Tibial artery (tissue), 4 donors: ENCODE measurements around the gene MT2A.

Experiments
- DNase-seq, 2 donors: peaks; one replicate each; pipeline ENCODE4 v3.0.0-alpha.2; 2019
- H3K27ac ChIP-seq, 2 donors: fragments of 200-600 bp; sonication (generic) in 1 of 2; 1 replicate in 1 of 2; 2 replicates in 1 of 2; pipeline ENCODE4 v1.5.1; 2018 to 2019; ENCODE audit warnings: mild to moderate bottlenecking in 1 of 2
- H3K27me3 ChIP-seq, 2 donors: fragments of 200-600 bp; sonication (generic) in 1 of 2; one replicate each; pipeline versions ENCODE4 v1.5.1 to v1.6.0; 2016 to 2019
- H3K36me3 ChIP-seq, 3 donors: fragments of 200-600 bp; sonication (generic) in 2 of 3; one replicate each; pipeline ENCODE4 v1.5.1; 2016 to 2019; ENCODE audit warnings: mild to moderate bottlenecking in 2 of 3
- H3K4me1 ChIP-seq, 4 donors: fragments of 200-600 bp; sonication (generic) in 2 of 4; 1 replicate in 3 of 4; 2 replicates in 1 of 4; pipeline ENCODE4 v1.5.1; 2016 to 2019
- H3K4me3 ChIP-seq, 2 donors: fragments of 200-600 bp; sonication (generic) in 1 of 2; 1 replicate in 1 of 2; 2 replicates in 1 of 2; pipeline ENCODE4 v1.5.1; 2018 to 2019; ENCODE audit warnings: mild to moderate bottlenecking in 2 of 2
- H3K9me3 ChIP-seq, 3 donors: fragments of 200-600 bp; sonication (generic) in 1 of 3; one replicate each; pipeline ENCODE4 v1.5.1; 2016 to 2019
- CTCF ChIP-seq, 2 experiments: fragments of 200-600 bp in 1 of 2; fragments of 450-650 bp in 1 of 2; IDR thresholded peaks; one replicate each; pipeline ENCODE4 v1.5.1; 2017 to 2019; ENCODE audit warnings: antibody characterized with exemption in 2 of 2, mild to moderate bottlenecking in 1 of 2, moderate library complexity in 1 of 2
- intact Hi-C: fragments of 100-400 bp; cut with DNase I; formaldehyde crosslinking; loops from one replicate; pipeline ENCODE4 v1.15.0; 2023; ENCODE audit warnings: low total_unique reads

The MT2A gene

GRCh38 chr16:56649820-56650219, 41.4 kb downstream of the MT2A start:
- Histone ChIP-seq H3K27ac (no peak overlapping the region), H3K9me3 (no peaks in the 10 kb centered on the region), H3K36me3 (no peaks in the 10 kb centered on the region), H3K4me3 (no peak overlapping the region), H3K27me3 (peaks cover 0 to 21% of the 10 kb centered on the region in 2 donors), H3K4me1 (no peaks in the 10 kb centered on the region)
- intact Hi-C loops: no loop called here
- DNase-seq: no peak
- no peak for TF ChIP-seq CTCF (IDR thresholded peaks at IDR 0.05)

GRCh38 chr16:56651586-56651985, 43.2 kb downstream of the MT2A start, which contains the start of gene MT1B:
MT1B (plus strand) TSS chr16:56651886; CDS start chr16:56651954, 68 bp downstream.
- no peaks in the 10 kb centered on the region for H3K36me3 ChIP-seq
- intact Hi-C loops: no loop called here

GRCh38 chr16:56652600-56652999, 44.2 kb downstream of the MT2A start:
- no peak for TF ChIP-seq CTCF (IDR thresholded peaks at IDR 0.05)

More at GRCh38 chr16:56651586-56651985, 43.2 kb downstream of the MT2A start, which contains the start of gene MT1B:
- no peak for TF ChIP-seq CTCF (IDR thresholded peaks at IDR 0.05)
- DNase-seq: no peak
- Histone ChIP-seq H3K4me3 (no peak within 1 kb of the TSS), H3K4me1 (no peaks in the 10 kb centered on the region), H3K27me3 (peaks cover 0 to 21% of the 10 kb centered on the region in 2 donors), H3K27ac (no peak within 1 kb of the TSS), H3K9me3 (no peaks in the 10 kb centered on the region)

GRCh38 chr16:56653218-56653617, 44.8 kb downstream of the MT2A start:
- no peak overlapping the region for H3K4me3 ChIP-seq
- no peaks in the 10 kb centered on the region for H3K36me3 ChIP-seq
- H3K27ac ChIP-seq: no peak overlapping the region
- DNase-seq: no peak
- no peak for TF ChIP-seq CTCF (IDR thresholded peaks at IDR 0.05)
- no peaks in the 10 kb centered on the region for H3K9me3 ChIP-seq
- H3K27me3 ChIP-seq: peaks cover 0 to 23% of the 10 kb centered on the region in 2 donors
- intact Hi-C loops: no loop called here
- peaks cover 0 to 11% (median 5%) of the 10 kb centered on the region in 4 donors for H3K4me1 ChIP-seq

More at GRCh38 chr16:56652600-56652999, 44.2 kb downstream of the MT2A start:
- Histone ChIP-seq H3K27me3 (peaks cover 0 to 24% of the 10 kb centered on the region in 2 donors), H3K9me3 (no peaks in the 10 kb centered on the region), H3K4me3 (no peak overlapping the region), H3K36me3 (no peaks in the 10 kb centered on the region), H3K27ac (no peak overlapping the region), H3K4me1 (peaks cover 0 to 5% (median 2%) of the 10 kb centered on the region in 4 donors)
- no peak for DNase-seq
- intact Hi-C loops: no loop called here

- intact Hi-C loops: no loop called here
- Histone ChIP-seq H3K4me3 (peak within 1 kb of the TSS; percentile 45 to 59), H3K27me3 (peaks cover 0 to 40% of the 10 kb centered on the region in 2 donors), H3K4me1 (peaks cover 0 to 24% (median 11%) of the 10 kb centered on the region in 4 donors), H3K27ac (no peak within 1 kb of the TSS), H3K36me3 (no peaks in the 10 kb centered on the region), H3K9me3 (no peaks in the 10 kb centered on the region)
- no peak for TF ChIP-seq CTCF (IDR thresholded peaks at IDR 0.05)
- DNase-seq: peak; percentile 73 to 85
Measured at GRCh38 chr16:56657555-56658326, 49.4 kb downstream of the MT2A start, which contains the start of gene MT1F. MT1F (plus strand) TSS chr16:56657959; CDS start chr16:56658059, 100 bp downstream.
